ENCODE results near the gene CHRM5.

The CHRM5 gene

GRCh38 chr15:33934921-33935320 is 33.4 kb upstream of the CHRM5 start:
- no peak for TF ChIP-seq CTCF (IDR thresholded peaks at IDR 0.05; ENCODE audit: low read depth, low read length, missing control alignments)
- Histone ChIP-seq H3K4me3 (ENCODE audit: low read depth, low read length) (no peak overlapping the region), H3K27me3 (replicated peaks) (no peaks in the 10 kb centered on the region), H3K36me3 (replicated peaks) (no peaks in the 10 kb centered on the region), H3K27ac (no peak overlapping the region)
- in situ Hi-C loops (cut with HindIII; ENCODE audit: low pct_ligation_motif_present, low sequenced_read_pairs): no loop called here
- DNase-seq: peak; percentile 22

GRCh38 chr15:33941279-33942063 is 26.8 kb upstream of the CHRM5 start:
- no peak for DNase-seq
- no peak overlapping the region for H3K4me3 ChIP-seq (ENCODE audit: low read depth, low read length)
- no peaks in the 10 kb centered on the region for H3K36me3 ChIP-seq (replicated peaks)
- no peak overlapping the region for H3K27ac ChIP-seq
- TF ChIP-seq CTCF (IDR thresholded peaks at IDR 0.05; ENCODE audit: low read depth, low read length, missing control alignments): no peak
- in situ Hi-C loops (cut with HindIII; ENCODE audit: low pct_ligation_motif_present, low sequenced_read_pairs): no loop called here
- H3K27me3 ChIP-seq (replicated peaks): no peaks in the 10 kb centered on the region

DNA sequence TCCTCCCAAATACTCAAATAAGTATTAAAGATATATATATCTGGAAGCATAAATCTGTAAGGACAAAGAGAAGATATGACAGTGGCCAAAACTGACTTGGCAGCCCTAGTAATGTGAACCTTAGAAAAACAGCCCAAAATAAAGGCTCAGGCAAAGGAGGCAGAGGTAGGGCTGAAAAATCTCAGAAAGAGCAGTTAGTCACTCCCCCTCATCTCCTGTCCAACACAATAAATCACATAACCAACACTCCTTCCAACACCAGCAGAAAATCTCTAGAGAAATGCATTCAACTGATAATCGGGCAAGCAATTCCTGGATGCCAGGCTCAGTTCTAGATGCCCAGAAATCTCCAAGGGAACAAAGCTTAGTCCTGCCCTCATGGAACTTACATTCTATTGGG is 22.1 kb upstream of the CHRM5 start:
- no peak overlapping the region for H3K4me3 ChIP-seq (ENCODE audit: low read depth, low read length)
- in situ Hi-C loops (cut with HindIII; ENCODE audit: low pct_ligation_motif_present, low sequenced_read_pairs): no loop called here

DNA sequence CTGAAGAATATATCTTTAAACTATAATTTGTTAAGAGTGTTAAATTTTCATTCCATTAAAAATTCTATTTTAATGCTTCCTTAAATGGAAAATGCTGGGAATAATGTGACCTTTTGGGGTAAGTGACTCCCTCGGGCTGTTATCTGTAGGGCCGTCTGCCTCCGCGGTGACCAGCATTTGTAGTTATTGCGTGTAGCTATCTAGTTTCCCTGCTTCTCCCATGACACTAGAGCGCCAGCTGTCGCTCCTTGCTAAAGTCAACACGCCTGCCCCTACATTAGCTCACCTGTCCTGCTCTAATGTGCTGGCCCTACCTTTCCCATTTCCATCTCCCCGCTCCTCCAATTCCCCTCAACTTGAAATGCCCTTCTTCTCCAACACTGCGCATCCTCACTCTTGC is 12.4 kb upstream of the CHRM5 start:
- Histone ChIP-seq H3K27ac (no peak overlapping the region), H3K4me3 (ENCODE audit: low read depth, low read length) (no peak overlapping the region), H3K36me3 (replicated peaks) (no peaks in the 10 kb centered on the region), H3K27me3 (replicated peaks) (no peaks in the 10 kb centered on the region)
- TF ChIP-seq CTCF (IDR thresholded peaks at IDR 0.05; ENCODE audit: low read depth, low read length, missing control alignments): no peak
- DNase-seq: no peak
- in situ Hi-C loops (cut with HindIII; ENCODE audit: low pct_ligation_motif_present, low sequenced_read_pairs): no loop called here

More for the DNA sequence above, 22.1 kb upstream of the CHRM5 start:
- DNase-seq: no peak
- H3K27me3 ChIP-seq (replicated peaks): no peaks in the 10 kb centered on the region
- no peaks in the 10 kb centered on the region for H3K36me3 ChIP-seq (replicated peaks)
- no peak for TF ChIP-seq CTCF (IDR thresholded peaks at IDR 0.05; ENCODE audit: low read depth, low read length, missing control alignments)
- H3K27ac ChIP-seq: no peak overlapping the region

DNA sequence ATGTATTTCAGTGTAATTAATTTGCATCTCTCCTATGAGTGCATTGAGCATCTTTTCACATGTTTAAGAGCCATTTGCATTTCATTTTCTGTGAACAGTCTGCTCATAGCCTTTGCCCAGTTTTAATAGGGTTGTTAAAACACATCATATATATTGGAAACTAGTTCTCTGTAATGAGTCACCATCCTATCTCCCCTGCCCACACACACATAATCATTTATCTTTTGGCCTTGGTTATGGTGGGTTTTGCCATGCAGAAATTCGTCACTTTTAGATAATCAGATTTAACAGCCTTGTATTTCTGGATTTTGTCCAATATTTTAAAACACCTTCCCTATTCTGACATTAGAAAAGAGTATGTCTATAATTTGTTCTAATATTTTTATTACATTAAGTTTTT is 11.9 kb upstream of the CHRM5 start:
- no peak for TF ChIP-seq CTCF (IDR thresholded peaks at IDR 0.05; ENCODE audit: low read depth, low read length, missing control alignments)
- Histone ChIP-seq H3K4me3 (ENCODE audit: low read depth, low read length) (no peak overlapping the region), H3K36me3 (replicated peaks) (no peaks in the 10 kb centered on the region), H3K27me3 (replicated peaks) (no peaks in the 10 kb centered on the region), H3K27ac (no peak overlapping the region)
- in situ Hi-C loops (cut with HindIII; ENCODE audit: low pct_ligation_motif_present, low sequenced_read_pairs): no loop called here
- DNase-seq: no peak

Data from brain microvascular endothelial cell (primary cell).